Measurements from ENCODE around the gene IMPG2.

DNA sequence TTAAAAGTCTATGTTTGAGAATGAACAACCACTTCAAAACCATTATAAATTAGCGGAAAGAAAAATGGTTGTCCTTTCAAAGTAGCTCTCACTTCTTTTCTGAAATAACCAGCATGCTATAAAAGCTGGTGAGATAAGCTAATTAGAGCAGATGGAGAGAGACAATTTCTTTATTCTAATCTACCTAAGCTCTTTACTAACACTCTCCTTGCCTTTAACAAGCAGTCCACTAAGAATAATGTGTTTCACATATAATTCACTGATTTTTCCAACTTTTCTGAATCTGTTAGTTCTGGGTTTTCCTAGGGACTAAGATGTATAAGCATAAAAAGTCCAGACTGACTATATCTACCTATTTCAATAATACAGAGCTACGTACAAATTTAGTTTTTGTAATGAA is at the start of gene IMPG2:
- TF ChIP-seq, protein P1, sequence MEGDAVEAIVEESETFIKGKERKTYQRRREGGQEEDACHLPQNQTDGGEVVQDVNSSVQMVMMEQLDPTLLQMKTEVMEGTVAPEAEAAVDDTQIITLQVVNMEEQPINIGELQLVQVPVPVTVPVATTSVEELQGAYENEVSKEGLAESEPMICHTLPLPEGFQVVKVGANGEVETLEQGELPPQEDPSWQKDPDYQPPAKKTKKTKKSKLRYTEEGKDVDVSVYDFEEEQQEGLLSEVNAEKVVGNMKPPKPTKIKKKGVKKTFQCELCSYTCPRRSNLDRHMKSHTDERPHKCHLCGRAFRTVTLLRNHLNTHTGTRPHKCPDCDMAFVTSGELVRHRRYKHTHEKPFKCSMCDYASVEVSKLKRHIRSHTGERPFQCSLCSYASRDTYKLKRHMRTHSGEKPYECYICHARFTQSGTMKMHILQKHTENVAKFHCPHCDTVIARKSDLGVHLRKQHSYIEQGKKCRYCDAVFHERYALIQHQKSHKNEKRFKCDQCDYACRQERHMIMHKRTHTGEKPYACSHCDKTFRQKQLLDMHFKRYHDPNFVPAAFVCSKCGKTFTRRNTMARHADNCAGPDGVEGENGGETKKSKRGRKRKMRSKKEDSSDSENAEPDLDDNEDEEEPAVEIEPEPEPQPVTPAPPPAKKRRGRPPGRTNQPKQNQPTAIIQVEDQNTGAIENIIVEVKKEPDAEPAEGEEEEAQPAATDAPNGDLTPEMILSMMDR (IDR thresholded peaks at IDR 0.05; ENCODE audit: poor library complexity) = no peak
- TF ChIP-seq EZH2 (IDR thresholded peaks at IDR 0.05; ENCODE audit: borderline replicate concordance) (no peak), EZH2phosphoT487 (IDR thresholded peaks at IDR 0.05; ENCODE audit: low read depth, severe bottlenecking, unreplicated experiment) (no peak)

All from hepatocyte (in vitro differentiated cells).